OCI-LY7 (cell line): ENCODE data around the gene CACNB2. TPM values are rescaled to one million over a fixed set of nuclear protein-coding genes. Genes with fewer than 3 reads are reported as not detected.

ENCODE experiments used
- BruUV-seq: library from RNA; stranded (reverse); fragments of 400-500 nt; replicated peaks from 2 replicates; lab custom pipeline; 2021; lab: Mats Ljungman, UMichigan
- CTCF ChIA-PET: fragments of 300-600 bp; sonication (Branson Sonifier 250); formaldehyde crosslinking; loops from one replicate; lab custom pipeline; 2022; ENCODE audit warnings: antibody characterized with exemption; ENCODE audit not compliant: unreplicated experiment; lab: Charles Lee
- POLR2A ChIA-PET: fragments of 300-600 bp; sonication (Branson Sonifier 250); formaldehyde crosslinking; loops from one replicate; lab custom pipeline; 2022; ENCODE audit warnings: antibody characterized with exemption; lab: Charles Lee
- DNase-seq: peaks from one replicate; pipeline ENCODE4 v3.0.0-alpha.2; 2015; ENCODE audit warnings: low spot score
- H2AFZ ChIP-seq: fragments of 200-600 bp; sonication (generic), shearing (Covaris generic); 2 replicates; pipeline ENCODE4 v1.6.1; 2014; ENCODE audit warnings: mild to moderate bottlenecking, antibody characterized with exemption, low read length, moderate library complexity
- H3K27ac ChIP-seq: fragments of 200-600 bp; sonication (generic); 2 replicates; pipeline ENCODE4 v1.5.1; 2014; ENCODE audit warnings: mixed run types, low read depth, mild to moderate bottlenecking, moderate library complexity, low read length, inconsistent platforms; ENCODE audit not compliant: poor library complexity, severe bottlenecking
- H3K36me3 ChIP-seq: fragments of 200-600 bp; sonication (generic); 2 replicates; pipeline ENCODE4 v1.6.1; 2014; ENCODE audit warnings: mild to moderate bottlenecking, antibody characterized with exemption, low read length, moderate library complexity, mixed read lengths; ENCODE audit not compliant: insufficient read depth
- H3K4me1 ChIP-seq: fragments of 200-600 bp; sonication (generic); 2 replicates; pipeline ENCODE4 v1.5.1; 2014; ENCODE audit warnings: mild to moderate bottlenecking, low read length; ENCODE audit not compliant: insufficient read depth, poor library complexity, severe bottlenecking
- H3K4me2 ChIP-seq: fragments of 200-600 bp; sonication (generic); 2 replicates; pipeline ENCODE4 v1.6.1; 2014; ENCODE audit warnings: mild to moderate bottlenecking, low read length
- H3K4me3 ChIP-seq: fragments of 200-600 bp; sonication (generic); 2 replicates; pipeline ENCODE4 v1.5.1; 2014; ENCODE audit warnings: mild to moderate bottlenecking, low read depth, low read length; ENCODE audit not compliant: poor library complexity, severe bottlenecking
- H3K79me2 ChIP-seq: fragments of 200-600 bp; sonication (generic); 2 replicates; pipeline ENCODE4 v1.6.1; 2016; ENCODE audit warnings: low read depth, mild to moderate bottlenecking, low read length, moderate library complexity, mixed read lengths; ENCODE audit not compliant: insufficient read depth
- H3K9me2 ChIP-seq: fragments of 200-600 bp; sonication (generic); 2 replicates; pipeline ENCODE4 v1.6.1; 2016; ENCODE audit warnings: mild to moderate bottlenecking, low read length, mixed read lengths; ENCODE audit not compliant: insufficient read depth
- H3K9me3 ChIP-seq: fragments of 200-600 bp; sonication (generic); 2 replicates; pipeline ENCODE4 v1.6.1; 2014; ENCODE audit warnings: mild to moderate bottlenecking, mixed run types, low read length, mixed read lengths
- H4K20me1 ChIP-seq: fragments of 200-600 bp; sonication (generic); 2 replicates; pipeline ENCODE4 v1.6.1; 2014; ENCODE audit warnings: mild to moderate bottlenecking, antibody characterized with exemption, low read length, moderate library complexity, mixed read lengths; ENCODE audit not compliant: insufficient read depth
- CTCF ChIP-seq: fragments of 200-600 bp; sonication (generic); conservative IDR thresholded peaks from 2 replicates; pipeline ENCODE4 v1.5.1; 2014; ENCODE audit warnings: mild to moderate bottlenecking, antibody characterized with exemption, low read length, moderate library complexity, mixed read lengths
- EZH2phosphoT487 ChIP-seq: fragments of 200-600 bp; sonication (generic); IDR thresholded peaks from 2 replicates; pipeline ENCODE4 v1.6.1; 2018; ENCODE audit warnings: low read depth, borderline replicate concordance, mild to moderate bottlenecking, mixed run types, antibody characterized with exemption, low read length, moderate library complexity, mixed read lengths
- intact Hi-C: fragments of 100-400 bp; cut with micrococcal nuclease; formaldehyde crosslinking; loops from one replicate; pipeline ENCODE4 v1.10.0; 2022; ENCODE audit not compliant: unreplicated experiment
- total RNA-seq, 2 experiments: library from RNA; depleted of rRNA in 1 of 2; stranded (reverse); fragments of >200 nt in 1 of 2; shearing (Covaris generic) in 1 of 2; gene quantifications; 2 replicates each; pipeline ENCODE4 v1.2.3, GENCODE V29; 2014 to 2022

Gene CACNB2
- total RNA-seq, 2 experiments from 2014 or later = not detected

DNA sequence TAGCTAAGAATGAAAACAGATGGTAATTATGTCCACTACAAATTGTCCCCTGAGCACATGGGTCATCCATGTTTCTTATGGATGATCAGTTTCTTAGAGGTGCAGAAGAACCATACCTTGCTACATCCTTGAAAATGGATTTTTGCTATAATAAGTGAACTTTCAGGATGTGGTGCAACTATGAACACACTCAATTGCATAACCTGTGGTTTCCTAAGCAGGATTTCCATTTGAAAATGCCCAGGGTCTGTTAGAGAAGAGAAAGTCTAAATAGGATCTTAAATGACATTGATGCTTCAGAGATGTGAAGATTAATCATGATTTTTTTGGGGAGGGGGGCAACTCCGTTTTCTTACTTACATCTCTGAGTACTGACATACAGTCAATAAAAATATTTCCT is 39.6 kb upstream of the CACNB2 start:
- H3K27ac ChIP-seq = no peak overlapping the region
- POLR2A ChIA-PET = no interaction called here
- no peak overlapping the region for H3K4me2 ChIP-seq
- DNase-seq = no peak
- H3K9me3 ChIP-seq = no peaks in the 10 kb centered on the region
- CTCF ChIA-PET = no interaction called here
- H3K36me3 ChIP-seq = no peaks in the 10 kb centered on the region
- H3K4me3 ChIP-seq = no peak overlapping the region
- no peaks in the 10 kb centered on the region for H3K9me2 ChIP-seq
- H3K4me1 ChIP-seq = no peaks in the 10 kb centered on the region
- no TSS peak for BruUV-seq
- no peaks in the 10 kb centered on the region for H3K79me2 ChIP-seq
- TF ChIP-seq EZH2phosphoT487 (no peak), CTCF (no peak)
- H4K20me1 ChIP-seq = no peaks in the 10 kb centered on the region
- intact Hi-C loops = loop anchor here (5.0 to 10.0 kb wide), 2 partner anchors 256 to 493 kb away; no protein-coding TSS in a partner anchor
- H2AFZ ChIP-seq = no peak overlapping the region

DNA sequence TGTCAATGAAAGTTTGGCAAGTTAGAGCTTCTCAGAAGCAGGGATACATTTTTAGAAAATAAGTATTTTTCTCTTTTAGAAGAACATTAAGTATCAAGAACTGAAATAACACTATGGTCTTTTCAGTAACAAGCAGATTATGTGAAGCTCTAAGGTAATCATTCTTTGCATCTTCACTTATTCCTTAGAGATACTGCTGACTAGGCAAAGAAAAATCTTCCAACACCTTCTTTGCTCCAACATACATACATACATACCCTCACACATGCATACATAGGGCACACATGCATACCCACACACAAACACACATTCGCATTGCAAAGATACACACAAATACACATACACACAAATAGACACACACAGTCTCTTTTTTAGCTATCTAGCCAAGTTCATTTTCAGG is 37.8 kb upstream of the CACNB2 start:
- H3K4me2 ChIP-seq = no peak overlapping the region
- H3K9me2 ChIP-seq = no peaks in the 10 kb centered on the region
- no TSS peak for BruUV-seq
- H3K79me2 ChIP-seq = no peaks in the 10 kb centered on the region
- TF ChIP-seq EZH2phosphoT487 (no peak), CTCF (no peak)
- H3K27ac ChIP-seq = no peak overlapping the region
- POLR2A ChIA-PET = no interaction called here
- no peak overlapping the region for H2AFZ ChIP-seq
- no peaks in the 10 kb centered on the region for H4K20me1 ChIP-seq
- DNase-seq = no peak
- H3K36me3 ChIP-seq = no peaks in the 10 kb centered on the region
- intact Hi-C loops = loop anchor here (5.0 to 10.0 kb wide), 2 partner anchors 258 to 495 kb away; no protein-coding TSS in a partner anchor
- H3K4me1 ChIP-seq = no peaks in the 10 kb centered on the region
- CTCF ChIA-PET = no interaction called here
- no peaks in the 10 kb centered on the region for H3K9me3 ChIP-seq
- H3K4me3 ChIP-seq = no peak overlapping the region

- Histone ChIP-seq H2AFZ (no peak overlapping the region), H4K20me1 (no peaks in the 10 kb centered on the region), H3K9me3 (no peaks in the 10 kb centered on the region), H3K4me1 (no peaks in the 10 kb centered on the region), H3K36me3 (no peaks in the 10 kb centered on the region), H3K4me2 (no peak overlapping the region), H3K79me2 (no peaks in the 10 kb centered on the region), H3K4me3 (no peak overlapping the region), H3K9me2 (no peaks in the 10 kb centered on the region), H3K27ac (no peak overlapping the region)
- DNase-seq = peak; percentile 39
- no TSS peak for BruUV-seq
- ChIA-PET CTCF (no interaction called here), POLR2A (interaction anchor here (0.6 kb wide), 1 partner anchor 484 kb away, joined by 3 read pairs; no protein-coding TSS in a partner anchor)
- TF ChIP-seq EZH2phosphoT487 (no peak), CTCF (peak; percentile 91)
- intact Hi-C loops = loop anchor here (2.0 to 10.0 kb wide), 3 partner anchors 194 to 497 kb away; no protein-coding TSS in a partner anchor
Measured at GRCh38 chr10:18104223-18104872, 35.9 kb upstream of the CACNB2 start.
